ENCODE results near the gene AP4S1.

- TF ChIP-seq, protein P1, sequence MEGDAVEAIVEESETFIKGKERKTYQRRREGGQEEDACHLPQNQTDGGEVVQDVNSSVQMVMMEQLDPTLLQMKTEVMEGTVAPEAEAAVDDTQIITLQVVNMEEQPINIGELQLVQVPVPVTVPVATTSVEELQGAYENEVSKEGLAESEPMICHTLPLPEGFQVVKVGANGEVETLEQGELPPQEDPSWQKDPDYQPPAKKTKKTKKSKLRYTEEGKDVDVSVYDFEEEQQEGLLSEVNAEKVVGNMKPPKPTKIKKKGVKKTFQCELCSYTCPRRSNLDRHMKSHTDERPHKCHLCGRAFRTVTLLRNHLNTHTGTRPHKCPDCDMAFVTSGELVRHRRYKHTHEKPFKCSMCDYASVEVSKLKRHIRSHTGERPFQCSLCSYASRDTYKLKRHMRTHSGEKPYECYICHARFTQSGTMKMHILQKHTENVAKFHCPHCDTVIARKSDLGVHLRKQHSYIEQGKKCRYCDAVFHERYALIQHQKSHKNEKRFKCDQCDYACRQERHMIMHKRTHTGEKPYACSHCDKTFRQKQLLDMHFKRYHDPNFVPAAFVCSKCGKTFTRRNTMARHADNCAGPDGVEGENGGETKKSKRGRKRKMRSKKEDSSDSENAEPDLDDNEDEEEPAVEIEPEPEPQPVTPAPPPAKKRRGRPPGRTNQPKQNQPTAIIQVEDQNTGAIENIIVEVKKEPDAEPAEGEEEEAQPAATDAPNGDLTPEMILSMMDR (IDR thresholded peaks at IDR 0.05): no peak
- no peak for TF ChIP-seq TCF7L2 (IDR thresholded peaks at IDR 0.05; ENCODE audit: low read depth, low read length)
- TF ChIP-seq POLR2AphosphoS5 (IDR thresholded peaks at IDR 0.05; ENCODE audit: low read depth, low read length): no peak
- TF ChIP-seq SIN3A (IDR thresholded peaks at IDR 0.05; ENCODE audit: borderline replicate concordance, insufficient read depth, low read depth, low read length): no peak
- TF ChIP-seq REST (IDR thresholded peaks at IDR 0.05; ENCODE audit: insufficient read depth in 1 of 2, low read depth in 2 of 2, low read length in 1 of 2): no peak
Observed at GRCh38 chr14:31118892-31119291, 93.4 kb downstream of the AP4S1 start.

Measured in Panc1 (cell line).